Karpas-422 (cell line): ENCODE results near the gene SMIM7. TPM values are rescaled to one million over a fixed set of nuclear protein-coding genes. Genes with fewer than 3 reads are reported as not detected.

Experiments
- DNase-seq: peaks from one replicate; pipeline ENCODE4 v3.0.0-alpha.2; 2015
- H2AFZ ChIP-seq: fragments of 200-600 bp; sonication (generic); 2 replicates; pipeline ENCODE4 v1.6.1; 2014; ENCODE audit warnings: antibody characterized with exemption, low read length, mixed read lengths
- H3K27ac ChIP-seq: fragments of 200-600 bp; sonication (generic); 2 replicates; pipeline ENCODE4 v1.5.1; 2014; ENCODE audit warnings: mild to moderate bottlenecking, low read length, moderate library complexity
- H3K27me3 ChIP-seq: fragments of 200-600 bp; sonication (generic); 2 replicates; pipeline ENCODE4 v1.6.1; 2014; ENCODE audit warnings: low read length, mixed read lengths
- H3K36me3 ChIP-seq: fragments of 200-600 bp; sonication (generic); 2 replicates; pipeline ENCODE4 v1.6.1; 2014; ENCODE audit warnings: low read length, mixed read lengths; ENCODE audit not compliant: insufficient read depth
- H3K4me1 ChIP-seq: fragments of 200-600 bp; sonication (generic); 2 replicates; pipeline ENCODE4 v1.6.1; 2014; ENCODE audit warnings: mild to moderate bottlenecking, low read length, mixed read lengths
- H3K4me2 ChIP-seq: fragments of 200-600 bp; sonication (generic); 2 replicates; pipeline ENCODE4 v1.6.1; 2014; ENCODE audit warnings: low read length, low read depth, mild to moderate bottlenecking; ENCODE audit not compliant: poor library complexity, severe bottlenecking
- H3K4me3 ChIP-seq: fragments of 200-600 bp; sonication (generic); 2 replicates; pipeline ENCODE4 v1.5.1; 2014; ENCODE audit warnings: mild to moderate bottlenecking, antibody characterized with exemption, low read length, mixed read lengths
- H3K79me2 ChIP-seq: fragments of 200-600 bp; sonication (generic); 2 replicates; pipeline ENCODE4 v1.6.1; 2014; ENCODE audit warnings: mild to moderate bottlenecking, low read length, mixed read lengths
- H3K9ac ChIP-seq: fragments of 200-600 bp; sonication (generic); 2 replicates; pipeline ENCODE4 v1.6.0; 2014; ENCODE audit warnings: low read length
- H3K9me2 ChIP-seq: fragments of 200-600 bp; sonication (generic), shearing (Covaris generic); replicated peaks from 2 replicates; pipeline ENCODE4 v1.6.0; 2014; ENCODE audit warnings: mild to moderate bottlenecking, low read length, moderate library complexity; ENCODE audit not compliant: insufficient read depth
- H3K9me3 ChIP-seq: fragments of 300-700, 200-600 bp; sonication (generic); 2 replicates; pipeline ENCODE4 v1.6.1; 2014; ENCODE audit warnings: low read length, mixed read lengths
- H4K20me1 ChIP-seq: fragments of 200-600 bp; sonication (generic); 2 replicates; pipeline ENCODE4 v1.6.1; 2014; ENCODE audit warnings: mild to moderate bottlenecking, antibody characterized with exemption, low read length, low read depth; ENCODE audit not compliant: insufficient read depth
- total RNA-seq: library from RNA; depleted of rRNA; stranded (reverse); fragments of >200 nt; shearing (Covaris generic); gene quantifications from 2 replicates; pipeline ENCODE4 v1.2.3, GENCODE V29; 2014; ENCODE audit warnings: low replicate concordance

Gene SMIM7
- total RNA-seq, 1 experiment from 2014 or later, result 62.0 TPM

DNA sequence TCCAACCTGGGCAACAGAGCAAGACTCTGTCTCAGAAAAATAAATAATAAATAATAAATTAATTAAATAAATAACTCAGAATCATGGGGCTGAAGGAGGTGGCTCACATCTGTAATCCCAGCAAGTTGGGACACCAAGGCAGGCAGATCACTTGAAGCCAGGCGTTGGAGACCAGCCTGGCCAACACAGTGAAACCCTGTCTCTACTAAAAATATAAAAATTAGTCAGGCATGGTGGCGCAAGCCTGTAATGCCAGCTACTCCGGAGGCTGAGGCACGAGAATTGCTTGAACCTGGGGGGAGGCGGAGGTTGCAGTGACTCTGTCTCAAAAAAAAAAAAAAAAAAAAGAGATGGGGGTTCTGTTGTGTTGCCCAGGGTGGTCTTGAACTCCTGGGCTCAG is 8.2 kb upstream of the SMIM7 start:
- H3K27me3 ChIP-seq, result no peaks in the 10 kb centered on the region
- H3K9me3 ChIP-seq, result no peaks in the 10 kb centered on the region
- H3K9me2 ChIP-seq, result no peaks in the 10 kb centered on the region
- H2AFZ ChIP-seq, result no peak overlapping the region
- H3K4me2 ChIP-seq, result no peak overlapping the region
- H3K79me2 ChIP-seq, result peaks cover 28% of the 10 kb centered on the region
- DNase-seq, result no peak
- no peak overlapping the region for H3K4me3 ChIP-seq
- H3K36me3 ChIP-seq, result no peaks in the 10 kb centered on the region
- H4K20me1 ChIP-seq, result no peaks in the 10 kb centered on the region
- no peak overlapping the region for H3K27ac ChIP-seq
- H3K9ac ChIP-seq, result no peak overlapping the region
- H3K4me1 ChIP-seq, result peaks cover 9% of the 10 kb centered on the region

DNA sequence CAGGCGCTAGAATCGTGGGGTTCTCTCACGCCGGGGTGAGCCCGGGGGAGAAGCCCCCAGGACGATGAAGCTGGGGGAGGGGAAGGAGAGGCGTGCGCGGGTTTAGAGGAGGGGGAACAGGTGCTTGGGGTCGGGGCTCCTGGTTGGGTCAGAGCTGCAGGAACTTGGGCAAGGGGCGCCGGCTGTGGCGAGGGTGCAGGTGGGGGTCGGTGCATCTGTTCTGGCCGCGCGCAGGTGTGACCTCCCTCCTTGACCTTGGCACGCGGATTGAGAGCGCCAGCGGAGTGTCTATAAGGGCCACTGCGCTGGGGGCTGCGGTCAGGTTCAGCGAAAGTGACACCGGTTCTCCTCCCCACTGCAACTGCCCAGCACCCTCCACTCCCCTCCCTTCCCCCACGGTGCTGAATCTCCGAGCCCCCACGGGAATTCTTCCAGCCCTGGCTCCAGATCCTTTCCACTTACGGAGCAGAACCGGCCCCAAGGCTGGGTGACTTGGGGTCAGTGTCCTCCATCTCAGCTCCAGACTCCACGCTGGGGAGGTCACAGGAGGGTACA is 1.6 kb upstream of the SMIM7 start:
- H3K4me1 ChIP-seq, result peaks cover 38% of the 10 kb centered on the region
- peak overlapping the region; percentile 100 for H3K4me2 ChIP-seq
- H3K79me2 ChIP-seq, result peaks cover 77% of the 10 kb centered on the region
- no peaks in the 10 kb centered on the region for H3K27me3 ChIP-seq
- H3K36me3 ChIP-seq, result peaks cover 20% of the 10 kb centered on the region; the same call in 1 of the 2 replicates
- H3K9ac ChIP-seq, result peak overlapping the region; percentile 95
- no peaks in the 10 kb centered on the region for H3K9me2 ChIP-seq
- H3K27ac ChIP-seq, result peak overlapping the region; percentile 81
- H2AFZ ChIP-seq, result peak overlapping the region; percentile 81
- DNase-seq, result peak; percentile 69
- no peaks in the 10 kb centered on the region for H3K9me3 ChIP-seq
- H3K4me3 ChIP-seq, result peak overlapping the region; percentile 91
- peaks cover 32% of the 10 kb centered on the region for H4K20me1 ChIP-seq

- H3K4me3 ChIP-seq, result peak within 1 kb of the TSS; percentile 91
- peak within 1 kb of the TSS; percentile 88 for H2AFZ ChIP-seq
- H3K27ac ChIP-seq, result peak within 1 kb of the TSS; percentile 88
- peaks cover 26% of the 10 kb centered on the region for H3K36me3 ChIP-seq
- H3K9me3 ChIP-seq, result no peaks in the 10 kb centered on the region
- H3K4me1 ChIP-seq, result peaks cover 38% of the 10 kb centered on the region
- DNase-seq, result peak; percentile 62
- H4K20me1 ChIP-seq, result peaks cover 35% of the 10 kb centered on the region
- no peaks in the 10 kb centered on the region for H3K9me2 ChIP-seq
- peaks cover 78% of the 10 kb centered on the region for H3K79me2 ChIP-seq
- no peaks in the 10 kb centered on the region for H3K27me3 ChIP-seq
- peak within 1 kb of the TSS; percentile 100 for H3K4me2 ChIP-seq
- H3K9ac ChIP-seq, result peak within 1 kb of the TSS; percentile 95
Measured at GRCh38 chr19:16660763-16661479, 977 bp upstream of the SMIM7 start, which contains the start of gene TMEM38A. TSS of gene TMEM38A (plus strand) at chr19:16661139. CDS start at chr19:16661218, 79 bp downstream.

DNA sequence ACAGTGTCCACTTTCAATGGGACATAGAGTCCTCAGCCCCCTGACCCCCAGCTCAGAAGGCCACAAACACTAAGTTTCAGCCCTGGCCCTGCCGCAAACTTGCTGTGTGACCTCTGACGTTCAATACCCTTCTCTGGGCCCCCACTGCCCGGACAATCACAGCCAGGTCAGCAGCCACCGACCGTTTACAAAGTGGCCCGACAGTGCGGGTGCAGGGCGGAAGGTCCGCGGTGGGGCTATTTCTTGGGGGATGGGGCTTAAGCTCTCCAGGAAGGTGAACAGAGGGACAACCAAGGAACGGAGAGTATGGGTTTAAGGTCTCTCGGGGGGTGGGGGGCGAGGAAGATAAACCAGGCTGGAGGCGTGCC is 496 bp downstream of the SMIM7 start:
- Histone ChIP-seq H3K9me2 (no peaks in the 10 kb centered on the region), H3K9me3 (no peaks in the 10 kb centered on the region), H2AFZ (no peak overlapping the region), H3K4me2 (peak overlapping the region; percentile 98), H3K27ac (peak overlapping the region; percentile 79; the same call in 1 of the 2 replicates), H3K79me2 (peaks cover 81% of the 10 kb centered on the region), H4K20me1 (peaks cover 42% of the 10 kb centered on the region), H3K36me3 (peaks cover 38% of the 10 kb centered on the region), H3K4me3 (peak overlapping the region; percentile 91), H3K9ac (peak overlapping the region; percentile 86), H3K27me3 (no peaks in the 10 kb centered on the region), H3K4me1 (peaks cover 43% of the 10 kb centered on the region)
- DNase-seq, result no peak

DNA sequence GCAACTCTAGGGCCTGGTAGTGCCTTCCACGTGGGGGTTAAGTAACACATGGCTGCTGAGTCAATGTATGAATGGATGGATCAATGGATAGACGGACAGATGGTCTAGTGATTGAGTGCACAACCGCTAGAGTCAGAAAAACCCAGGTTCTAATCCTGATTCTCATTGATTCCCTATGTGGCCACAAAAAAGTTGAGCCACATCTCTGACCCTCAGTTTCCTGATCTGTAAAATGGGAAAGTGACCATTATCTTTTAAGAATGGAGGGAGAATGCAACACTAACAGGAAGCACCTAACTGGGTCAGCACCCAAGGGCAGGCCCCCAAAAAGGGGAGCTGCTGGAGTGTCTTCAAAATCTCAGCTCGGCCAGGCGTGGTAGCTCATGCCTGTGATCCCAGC is 2.6 kb downstream of the SMIM7 start:
- H3K4me3 ChIP-seq, result no peak overlapping the region
- peaks cover 49% of the 10 kb centered on the region for H4K20me1 ChIP-seq
- peaks cover 38% of the 10 kb centered on the region for H3K4me1 ChIP-seq
- no peak for DNase-seq
- peaks cover 79% of the 10 kb centered on the region for H3K79me2 ChIP-seq
- no peaks in the 10 kb centered on the region for H3K9me2 ChIP-seq
- no peaks in the 10 kb centered on the region for H3K27me3 ChIP-seq
- peaks cover 56% of the 10 kb centered on the region for H3K36me3 ChIP-seq
- H3K9ac ChIP-seq, result no peak overlapping the region
- H2AFZ ChIP-seq, result no peak overlapping the region
- no peaks in the 10 kb centered on the region for H3K9me3 ChIP-seq
- H3K4me2 ChIP-seq, result no peak overlapping the region
- H3K27ac ChIP-seq, result no peak overlapping the region

GRCh38 chr19:16655727-16656126 is 4.2 kb downstream of the SMIM7 start:
- Histone ChIP-seq H3K4me2 (no peak overlapping the region), H3K4me1 (peaks cover 24% of the 10 kb centered on the region), H3K4me3 (no peak overlapping the region), H3K9me3 (no peaks in the 10 kb centered on the region), H3K79me2 (peaks cover 68% of the 10 kb centered on the region), H3K9me2 (no peaks in the 10 kb centered on the region), H3K9ac (no peak overlapping the region), H3K27ac (no peak overlapping the region), H2AFZ (no peak overlapping the region), H3K36me3 (peaks cover 63% of the 10 kb centered on the region), H4K20me1 (peaks cover 51% of the 10 kb centered on the region), H3K27me3 (no peaks in the 10 kb centered on the region)
- DNase-seq, result no peak

DNA sequence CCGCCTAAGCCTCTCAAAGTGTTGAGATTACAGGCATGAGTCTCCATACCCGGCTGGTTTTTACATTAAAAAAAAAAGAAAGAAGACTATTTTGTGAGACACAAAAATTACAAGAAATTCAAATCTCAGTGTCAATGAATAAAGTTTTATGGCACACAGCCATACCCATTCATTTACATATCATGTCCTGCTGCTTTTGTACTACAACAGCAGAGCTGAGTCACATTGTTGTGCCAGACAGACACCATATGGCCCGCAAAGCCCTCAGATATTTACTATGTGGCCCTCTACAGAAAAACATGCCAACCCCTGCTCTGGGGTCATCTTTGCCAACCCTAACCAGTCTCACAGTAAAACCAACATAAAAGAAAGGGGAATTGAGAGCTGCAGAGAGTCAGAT is 5.3 kb downstream of the SMIM7 start:
- no peaks in the 10 kb centered on the region for H3K9me2 ChIP-seq
- no peak overlapping the region for H3K9ac ChIP-seq
- DNase-seq, result peak; percentile 48
- H4K20me1 ChIP-seq, result peaks cover 48% of the 10 kb centered on the region
- peaks cover 19% of the 10 kb centered on the region for H3K4me1 ChIP-seq
- no peak overlapping the region for H3K4me2 ChIP-seq
- H3K4me3 ChIP-seq, result no peak overlapping the region
- H3K27ac ChIP-seq, result no peak overlapping the region
- no peaks in the 10 kb centered on the region for H3K9me3 ChIP-seq
- H3K36me3 ChIP-seq, result peaks cover 63% of the 10 kb centered on the region
- no peaks in the 10 kb centered on the region for H3K27me3 ChIP-seq
- no peak overlapping the region for H2AFZ ChIP-seq
- peaks cover 63% of the 10 kb centered on the region for H3K79me2 ChIP-seq

- Histone ChIP-seq H3K9me3 (no peaks in the 10 kb centered on the region), H3K4me3 (no peak overlapping the region), H2AFZ (no peak overlapping the region), H3K4me2 (no peak overlapping the region), H3K9me2 (no peaks in the 10 kb centered on the region), H3K27me3 (no peaks in the 10 kb centered on the region), H3K4me1 (peaks cover 14% of the 10 kb centered on the region), H3K79me2 (peaks cover 58% of the 10 kb centered on the region), H3K9ac (no peak overlapping the region), H4K20me1 (peaks cover 44% of the 10 kb centered on the region), H3K36me3 (peaks cover 63% of the 10 kb centered on the region), H3K27ac (no peak overlapping the region)
- no peak for DNase-seq
Measured at GRCh38 chr19:16654140-16654539, 5.8 kb downstream of the SMIM7 start.
